ENCODE data around the gene TBL1XR1. TPM values are rescaled to one million over a fixed set of nuclear protein-coding genes. Genes with fewer than 3 reads are reported as not detected.
A peak's percentile ranks its signal among the peaks of the same experiment; 100 is the strongest.
"Not testable (repeated sequence)": the region's sequence is repeated elsewhere in the genome, so short reads cannot be mapped to it uniquely, and the experiment has no call there.

Gene TBL1XR1
- total RNA-seq, 4 donors from 2014 or later, result 55.6 to 281 (median 102) TPM

DNA sequence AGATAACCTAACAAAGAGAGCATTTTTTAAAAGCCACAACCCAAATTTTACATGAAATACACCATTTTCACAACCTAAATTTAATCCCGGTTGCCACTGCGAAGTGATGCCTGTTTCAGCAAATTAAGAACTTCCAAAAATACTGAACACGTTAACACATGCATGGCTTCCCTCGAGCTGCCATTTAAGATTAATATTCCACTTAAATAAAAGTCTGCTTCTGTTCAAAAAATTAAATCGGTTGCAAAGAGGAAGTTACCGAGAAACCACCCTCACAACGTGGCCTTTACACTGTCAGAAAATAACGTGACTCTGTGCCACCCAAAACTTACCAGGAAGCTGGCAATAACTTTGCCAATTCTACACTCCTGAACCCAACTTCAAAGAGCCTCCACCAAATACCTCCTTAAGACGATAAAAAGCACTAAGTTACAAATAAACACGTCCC lies 1.2 kb downstream of the TBL1XR1 start:
- Histone ChIP-seq H3K36me3 (no peaks in the 10 kb centered on the region), H3K27ac (peak overlapping the region; percentile 99), H3K4me3 (peak overlapping the region; percentile 64 to 96), H3K27me3 (no peaks in the 10 kb centered on the region), H3K4me1 (peaks cover 0 to 6% of the 10 kb centered on the region in 2 donors), H3K9me3 (no peaks in the 10 kb centered on the region)
- DNase-seq, result no peak
- intact Hi-C loops (cut with DNase I; ENCODE audit: low total_unique reads), result no loop called here
- TF ChIP-seq POLR2A (IDR thresholded peaks at IDR 0.05) (no peak), CTCF (IDR thresholded peaks at IDR 0.05) (no peak)

GRCh38 chr3:177195242-177195991 lies 1.9 kb downstream of the TBL1XR1 start:
- H3K27ac ChIP-seq, result peak overlapping the region; percentile 99
- TF ChIP-seq POLR2A (IDR thresholded peaks at IDR 0.05), result no peak
- no peak for TF ChIP-seq CTCF (IDR thresholded peaks at IDR 0.05)
- DNase-seq, result peak in 1 of 2 donors; percentile 20
- peak overlapping the region; percentile 64 to 96 for H3K4me3 ChIP-seq
- intact Hi-C loops (cut with DNase I; ENCODE audit: low total_unique reads), result no loop called here
- no peaks in the 10 kb centered on the region for H3K9me3 ChIP-seq
- H3K4me1 ChIP-seq, result peaks cover 0 to 6% of the 10 kb centered on the region in 2 donors
- H3K36me3 ChIP-seq, result no peaks in the 10 kb centered on the region
- H3K27me3 ChIP-seq, result no peaks in the 10 kb centered on the region

DNA sequence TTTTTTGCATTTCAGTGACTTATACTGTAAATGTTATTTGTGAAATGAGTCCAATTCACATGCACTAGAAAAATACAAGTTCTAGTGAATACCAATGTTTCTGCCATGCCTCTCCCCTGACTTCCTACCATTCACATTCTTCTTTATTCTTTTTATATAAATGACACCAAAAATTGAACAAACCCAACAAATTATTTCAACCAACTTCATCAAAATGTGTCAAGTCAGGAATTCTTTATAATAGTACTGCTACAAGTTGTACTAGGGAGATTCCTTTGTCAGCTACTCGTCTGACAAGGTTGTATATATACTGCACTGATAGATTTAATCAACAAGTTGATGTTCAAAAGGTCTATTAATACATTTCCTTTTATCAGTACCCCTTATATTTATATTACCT lies 3.0 kb downstream of the TBL1XR1 start:
- Histone ChIP-seq H3K36me3 (no peaks in the 10 kb centered on the region), H3K27ac (peak overlapping the region in 1 of 2 donors; percentile 99), H3K4me3 (no peak overlapping the region), H3K9me3 (no peaks in the 10 kb centered on the region), H3K27me3 (no peaks in the 10 kb centered on the region), H3K4me1 (peaks cover 0 to 6% of the 10 kb centered on the region in 2 donors)
- no peak for DNase-seq
- no peak for TF ChIP-seq POLR2A (IDR thresholded peaks at IDR 0.05)
- no peak for TF ChIP-seq CTCF (IDR thresholded peaks at IDR 0.05)
- intact Hi-C loops (cut with DNase I; ENCODE audit: low total_unique reads), result no loop called here

DNA sequence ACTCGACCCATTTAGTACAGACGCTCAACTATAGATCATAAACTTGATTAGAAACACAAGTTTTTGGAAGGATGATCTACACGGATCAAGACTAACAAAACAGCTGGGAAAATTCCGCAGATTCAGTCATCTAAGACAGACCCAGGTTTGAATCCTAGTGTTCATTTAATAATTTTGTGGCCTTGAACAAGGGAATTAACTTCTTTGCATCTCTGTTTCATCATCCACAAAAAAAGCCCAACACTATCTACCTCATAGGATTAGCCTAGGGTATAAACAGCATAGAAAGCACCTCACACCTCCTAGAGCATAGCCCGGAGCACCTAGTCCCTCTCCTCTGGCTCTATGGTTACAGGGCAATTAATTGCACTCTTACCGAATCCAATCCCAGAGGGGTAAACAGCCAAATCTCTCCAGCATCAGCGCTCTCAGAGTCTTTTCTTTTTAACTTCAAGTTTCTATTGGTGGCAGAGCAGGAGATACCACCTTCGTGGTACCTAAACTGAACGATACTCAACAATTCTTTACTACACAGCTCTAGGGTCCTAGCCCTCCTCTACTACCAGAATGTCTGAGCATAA lies 3.5 kb downstream of the TBL1XR1 start:
- TF ChIP-seq POLR2A (IDR thresholded peaks at IDR 0.05), result no peak
- TF ChIP-seq CTCF (IDR thresholded peaks at IDR 0.05), result no peak
- intact Hi-C loops (cut with DNase I; ENCODE audit: low total_unique reads), result no loop called here
- Histone ChIP-seq H3K4me1 (peaks cover 0 to 6% of the 10 kb centered on the region in 2 donors), H3K36me3 (no peaks in the 10 kb centered on the region), H3K27me3 (no peaks in the 10 kb centered on the region), H3K4me3 (no peak overlapping the region), H3K27ac (no peak overlapping the region), H3K9me3 (no peaks in the 10 kb centered on the region)
- DNase-seq, result no peak

- H3K4me3 ChIP-seq; H3K4me1 ChIP-seq; intact Hi-C loops (cut with DNase I; ENCODE audit: low total_unique reads); H3K27me3 ChIP-seq; H3K36me3 ChIP-seq; H3K9me3 ChIP-seq; H3K27ac ChIP-seq; DNase-seq: not testable (repeated sequence)
Observed at GRCh38 chr3:177193275-177193674, 4.0 kb downstream of the TBL1XR1 start.
